HepG2 (cell line): Measurements from ENCODE around the gene CLDN7.
A peak's percentile ranks its signal among the peaks of the same experiment; 100 is the strongest.

Source experiments
- EP300 ChIP-seq, 3 experiments: sonication (generic) in 1 of 3; formaldehyde crosslinking in 1 of 3; IDR thresholded peaks; 2 replicates each; pipeline versions ENCODE4 v1.5.1 to v1.6.1; 2011 to 2020; ENCODE audit warnings: low read depth in 2 of 3, low read length in 2 of 3, borderline replicate concordance in 1 of 3, improper control_type of control experiment in 1 of 3, mild to moderate bottlenecking in 1 of 3, missing genetic modification reagents in 1 of 3, moderate library complexity in 1 of 3
- MAF1 ChIP-seq: sonication (generic); formaldehyde crosslinking; IDR thresholded peaks from 2 replicates; pipeline ENCODE4 v1.5.0; 2020; ENCODE audit warnings: missing genetic modification reagents, borderline replicate concordance
- POLR2A ChIP-seq, 2 experiments: IDR thresholded peaks; 2 replicates each; pipeline ENCODE4 v1.6.1; 2011; ENCODE audit warnings: low read depth in 2 of 2, low read length in 2 of 2, mild to moderate bottlenecking in 1 of 2, moderate library complexity in 1 of 2; ENCODE audit not compliant: insufficient read depth in 1 of 2
- RAD21 ChIP-seq: fragments of 450-650 bp; formaldehyde crosslinking; IDR thresholded peaks from 2 replicates; pipeline ENCODE4 v1.5.0; 2020; ENCODE audit warnings: mild to moderate bottlenecking
- REPIN1 ChIP-seq: sonication (generic); formaldehyde crosslinking; IDR thresholded peaks from 2 replicates; pipeline ENCODE4 v1.8.0; 2022; ENCODE audit warnings: missing genetic modification reagents, low read depth, mild to moderate bottlenecking, borderline replicate concordance
- TCF12 ChIP-seq, 2 experiments: fragments of 450-650 bp in 1 of 2; sonication (generic) in 1 of 2; formaldehyde crosslinking in 1 of 2; IDR thresholded peaks; 2 replicates each; pipeline versions ENCODE4 v1.6.1 to v1.8.0; 2017 to 2022; ENCODE audit warnings: antibody characterized with exemption in 1 of 2, mild to moderate bottlenecking in 1 of 2, missing genetic modification reagents in 1 of 2, moderate library complexity in 1 of 2
- TCF7 ChIP-seq: sonication (generic); IDR thresholded peaks from 2 replicates; pipeline ENCODE4 v1.6.1; 2016; ENCODE audit warnings: antibody characterized with exemption, low read depth

DNA sequence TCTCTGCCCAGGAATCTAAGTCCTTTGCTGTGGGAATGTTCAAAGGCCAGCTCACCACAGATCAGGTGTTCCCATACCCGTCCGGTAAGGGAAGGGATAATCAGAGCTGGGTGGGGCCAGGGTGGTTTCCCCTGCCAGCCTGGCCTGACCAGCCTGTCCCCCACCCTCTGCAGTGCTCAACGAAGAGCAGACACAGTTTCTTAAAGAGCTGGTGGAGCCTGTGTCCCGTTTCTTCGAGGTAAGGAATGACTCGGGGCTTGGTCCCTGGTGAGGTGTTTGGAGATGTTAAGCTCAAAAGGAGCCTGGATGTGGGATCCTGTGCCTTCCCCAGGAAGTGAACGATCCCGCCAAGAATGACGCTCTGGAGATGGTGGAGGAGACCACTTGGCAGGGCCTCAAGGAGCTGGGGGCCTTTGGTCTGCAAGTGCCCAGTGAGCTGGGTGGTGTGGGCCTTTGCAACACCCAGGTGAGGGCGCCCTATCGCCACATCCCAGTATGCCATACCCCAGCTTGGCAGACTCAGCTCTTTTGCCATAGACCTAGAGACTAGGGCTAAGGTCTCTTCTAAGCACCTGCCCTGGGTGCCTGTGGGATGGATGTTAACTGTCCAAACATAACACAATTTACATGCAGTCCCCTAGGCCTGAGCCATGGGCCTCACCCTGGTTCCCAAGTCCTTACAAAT, 41.5 kb downstream of the CLDN7 start:
- no peak for TF ChIP-seq TCF7
- TF ChIP-seq MAF1 (CRISPR knock-in tag): no peak
- 0 out of 4 replicates have a peak, but pooled peaks of 1 of the 2 experiments have one; percentile 37 for TF ChIP-seq POLR2A (IDR thresholded peaks at IDR 0.05; ENCODE audit: insufficient read depth in 1 of 2, low read depth in 2 of 2, low read length in 2 of 2)
- TF ChIP-seq EP300 (IDR thresholded peaks at IDR 0.05; ENCODE audit: low read depth in 2 of 2, low read length in 2 of 2): no peak
- no peak for TF ChIP-seq EP300 (CRISPR knock-in tag; IDR thresholded peaks at IDR 0.05; ENCODE audit: borderline replicate concordance)
- TF ChIP-seq REPIN1 (CRISPR knock-in tag): 0 out of 2 replicates have a peak, but pooled peaks have one; percentile 8
- TF ChIP-seq TCF12 (IDR thresholded peaks at IDR 0.05): no peak
- no peak for TF ChIP-seq TCF12 (CRISPR knock-in tag; IDR thresholded peaks at IDR 0.05)
- 0 out of 2 replicates have a peak, but pooled peaks have one; percentile 37 for TF ChIP-seq RAD21 (CRISPR knock-in tag)
